ENCODE results near the gene OR10H4. TPM values are rescaled to one million over a fixed set of nuclear protein-coding genes. Genes with fewer than 3 reads are reported as not detected.
"Not testable (repeated sequence)": the region's sequence is repeated elsewhere in the genome, so short reads cannot be mapped to it uniquely, and the experiment has no call there.

OR10H4 gene
- total RNA-seq, 1 experiment from 2014 or later = not detected

GRCh38 chr19:15926484-15926883 lies 22.3 kb upstream of the OR10H4 start:
- Histone ChIP-seq H3K4me3 (ENCODE audit: low read depth in 2 of 2, low read length in 2 of 2) (no peak overlapping the region), H3K9me3 (ENCODE audit: control insufficient read depth, insufficient read depth, low read depth, low read length) (no peaks in the 10 kb centered on the region), H3K36me3 (ENCODE audit: control insufficient read depth, insufficient read depth, low read length) (no peaks in the 10 kb centered on the region), H3K27ac (ENCODE audit: low read length) (no peak overlapping the region), H3K4me1 (ENCODE audit: control insufficient read depth, insufficient read depth, low read length) (no peaks in the 10 kb centered on the region), H3K27me3 (ENCODE audit: control insufficient read depth, insufficient read depth, low read length) (no peaks in the 10 kb centered on the region; the same call in 1 of the 2 replicates)
- DNase-seq (ENCODE audit: low read depth, low spot score) (no peak), ATAC-seq (no peak)
- POLR2A ChIA-PET = no interaction called here
- no TSS peak for BruUV-seq (replicated peaks)
- CTCF ChIA-PET = no interaction called here
- TF ChIP-seq REST (IDR thresholded peaks at IDR 0.05; ENCODE audit: insufficient read depth in 1 of 2, low read depth in 2 of 2, low read length in 1 of 2) (no peak), POLR2AphosphoS5 (IDR thresholded peaks at IDR 0.05; ENCODE audit: low read depth, low read length) (no peak), SIN3A (IDR thresholded peaks at IDR 0.05; ENCODE audit: borderline replicate concordance, insufficient read depth, low read depth, low read length) (no peak), TCF7L2 (IDR thresholded peaks at IDR 0.05; ENCODE audit: low read depth, low read length) (no peak)
- TF ChIP-seq, protein P1, sequence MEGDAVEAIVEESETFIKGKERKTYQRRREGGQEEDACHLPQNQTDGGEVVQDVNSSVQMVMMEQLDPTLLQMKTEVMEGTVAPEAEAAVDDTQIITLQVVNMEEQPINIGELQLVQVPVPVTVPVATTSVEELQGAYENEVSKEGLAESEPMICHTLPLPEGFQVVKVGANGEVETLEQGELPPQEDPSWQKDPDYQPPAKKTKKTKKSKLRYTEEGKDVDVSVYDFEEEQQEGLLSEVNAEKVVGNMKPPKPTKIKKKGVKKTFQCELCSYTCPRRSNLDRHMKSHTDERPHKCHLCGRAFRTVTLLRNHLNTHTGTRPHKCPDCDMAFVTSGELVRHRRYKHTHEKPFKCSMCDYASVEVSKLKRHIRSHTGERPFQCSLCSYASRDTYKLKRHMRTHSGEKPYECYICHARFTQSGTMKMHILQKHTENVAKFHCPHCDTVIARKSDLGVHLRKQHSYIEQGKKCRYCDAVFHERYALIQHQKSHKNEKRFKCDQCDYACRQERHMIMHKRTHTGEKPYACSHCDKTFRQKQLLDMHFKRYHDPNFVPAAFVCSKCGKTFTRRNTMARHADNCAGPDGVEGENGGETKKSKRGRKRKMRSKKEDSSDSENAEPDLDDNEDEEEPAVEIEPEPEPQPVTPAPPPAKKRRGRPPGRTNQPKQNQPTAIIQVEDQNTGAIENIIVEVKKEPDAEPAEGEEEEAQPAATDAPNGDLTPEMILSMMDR (IDR thresholded peaks at IDR 0.05) = no peak
- intact Hi-C loops (cut with micrococcal nuclease; ENCODE audit: unreplicated experiment) = no loop called here
- in situ Hi-C loops (cut with HindIII; ENCODE audit: low pct_unique_long_range_greater_than_20kb, low sequenced_read_pairs) = no loop called here

DNA sequence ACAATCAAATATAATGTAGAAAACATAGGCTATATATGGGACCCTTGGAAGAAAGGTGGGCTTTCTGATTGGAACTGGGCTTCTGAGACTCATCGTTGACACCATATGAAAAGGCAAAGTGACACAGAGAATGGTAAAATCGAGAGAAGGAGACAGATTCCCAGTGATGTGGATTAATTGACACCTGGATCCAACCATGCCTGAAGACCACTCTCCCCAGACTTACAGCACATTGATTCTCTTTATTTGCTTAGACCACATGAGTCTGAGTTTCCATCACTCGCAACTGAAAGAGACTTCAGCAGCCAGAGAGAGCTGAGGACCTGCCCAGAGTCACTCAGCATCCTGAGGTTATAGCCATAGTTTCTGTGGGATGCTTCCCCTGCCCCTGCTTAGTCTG lies 20.5 kb upstream of the OR10H4 start:
- Histone ChIP-seq H3K27me3 (ENCODE audit: control insufficient read depth, insufficient read depth, low read length) (no peaks in the 10 kb centered on the region; the same call in 1 of the 2 replicates), H3K4me3 (ENCODE audit: low read depth in 2 of 2, low read length in 2 of 2) (no peak overlapping the region), H3K9me3 (ENCODE audit: control insufficient read depth, insufficient read depth, low read depth, low read length) (no peaks in the 10 kb centered on the region), H3K4me1 (ENCODE audit: control insufficient read depth, insufficient read depth, low read length) (no peaks in the 10 kb centered on the region), H3K36me3 (ENCODE audit: control insufficient read depth, insufficient read depth, low read length) (no peaks in the 10 kb centered on the region), H3K27ac (ENCODE audit: low read length) (no peak overlapping the region)
- in situ Hi-C loops (cut with HindIII; ENCODE audit: low pct_unique_long_range_greater_than_20kb, low sequenced_read_pairs) (no loop called here), intact Hi-C loops (cut with micrococcal nuclease; ENCODE audit: unreplicated experiment) (no loop called here)
- no peak for ATAC-seq
- DNase-seq (ENCODE audit: low read depth, low spot score) = no peak
- ChIA-PET POLR2A (no interaction called here), CTCF (no interaction called here)
- no TSS peak for BruUV-seq (replicated peaks)
- TF ChIP-seq TCF7L2 (IDR thresholded peaks at IDR 0.05; ENCODE audit: low read depth, low read length) (no peak), POLR2AphosphoS5 (IDR thresholded peaks at IDR 0.05; ENCODE audit: low read depth, low read length) (no peak), SIN3A (IDR thresholded peaks at IDR 0.05; ENCODE audit: borderline replicate concordance, insufficient read depth, low read depth, low read length) (no peak), REST (IDR thresholded peaks at IDR 0.05; ENCODE audit: insufficient read depth in 1 of 2, low read depth in 2 of 2, low read length in 1 of 2) (no peak)
- TF ChIP-seq, protein P1 (IDR thresholded peaks at IDR 0.05) = no peak

DNA sequence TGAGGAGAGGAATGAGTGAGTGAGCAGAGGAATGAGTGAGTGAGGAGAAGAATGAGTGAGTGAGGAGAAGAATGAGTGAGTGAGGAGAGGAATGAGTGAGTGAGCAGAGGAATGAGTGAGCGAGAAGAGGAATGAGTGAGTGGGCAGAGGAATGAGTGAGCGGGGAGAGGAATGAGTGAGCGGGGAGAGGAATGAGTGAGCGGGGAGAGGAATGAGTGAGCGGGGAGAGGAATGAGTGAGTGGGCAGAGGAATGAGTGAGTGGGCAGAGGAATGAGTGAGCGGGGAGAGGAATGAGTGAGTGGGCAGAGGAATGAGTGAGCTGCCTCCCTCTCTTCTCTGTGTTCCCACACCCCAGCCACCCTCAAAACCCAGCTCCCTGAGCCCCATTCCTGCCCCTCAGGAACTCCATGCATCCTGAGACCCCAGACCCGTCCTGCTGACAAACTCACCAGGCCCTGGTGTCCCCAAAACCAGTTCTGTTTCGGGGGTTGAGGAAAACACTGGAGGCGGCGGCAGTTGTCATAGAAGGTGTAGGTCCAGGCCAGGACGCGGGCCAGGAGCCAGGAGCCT lies 15.0 kb upstream of the OR10H4 start:
- BruUV-seq (replicated peaks); CTCF ChIA-PET; ATAC-seq: not testable (repeated sequence)

More for the DNA sequence above, 15.0 kb upstream of the OR10H4 start:
- H3K27ac ChIP-seq (ENCODE audit: low read length); DNase-seq (ENCODE audit: low read depth, low spot score); H3K27me3 ChIP-seq (ENCODE audit: control insufficient read depth, insufficient read depth, low read length); H3K4me3 ChIP-seq (ENCODE audit: low read depth in 2 of 2, low read length in 2 of 2); in situ Hi-C loops (cut with HindIII; ENCODE audit: low pct_unique_long_range_greater_than_20kb, low sequenced_read_pairs); H3K9me3 ChIP-seq (ENCODE audit: control insufficient read depth, insufficient read depth, low read depth, low read length); intact Hi-C loops (cut with micrococcal nuclease; ENCODE audit: unreplicated experiment); POLR2A ChIA-PET; H3K4me1 ChIP-seq (ENCODE audit: control insufficient read depth, insufficient read depth, low read length); H3K36me3 ChIP-seq (ENCODE audit: control insufficient read depth, insufficient read depth, low read length): not testable (repeated sequence)
